ENCODE results near the gene IFITM1. TPM values are rescaled to one million over a fixed set of nuclear protein-coding genes. Genes with fewer than 3 reads are reported as not detected.

Gene IFITM1
- total RNA-seq, 1 donor from 2014 or later = 21.2 TPM

DNA sequence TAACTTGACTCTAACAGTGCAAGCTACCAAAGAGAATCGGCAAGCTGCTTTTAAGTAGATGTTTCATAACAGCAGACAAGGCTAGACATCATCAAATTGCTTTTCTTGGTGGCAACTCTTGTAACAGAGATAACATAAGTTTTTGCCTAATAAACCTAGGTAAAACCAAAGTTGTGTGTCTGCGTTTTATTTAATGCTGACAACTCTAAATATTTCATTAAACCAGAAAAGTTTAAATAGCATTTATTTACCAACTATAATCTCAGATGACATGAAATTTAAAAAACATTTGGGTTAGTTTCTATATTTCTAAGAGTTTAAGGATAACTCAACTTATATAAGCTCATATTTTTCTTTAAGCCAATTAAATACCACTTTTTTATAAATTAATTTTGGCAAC, 26.1 kb downstream of the IFITM1 start:
- Mint-ChIP-seq H3K4me1 (peaks cover 29% of the 10 kb centered on the region), H3K4me3 (no peak overlapping the region), H3K27me3 (no peaks in the 10 kb centered on the region), H3K27ac (no peak overlapping the region), H3K36me3 (ENCODE audit: low read depth) (peaks cover 1% of the 10 kb centered on the region), H3K9me3 (no peaks in the 10 kb centered on the region)
- ATAC-seq (ENCODE audit: low read depth) (no peak), DNase-seq (no peak)
- ChIA-PET CTCF (interaction anchor here (0.6 kb wide), 1 partner anchor 14 kb away, joined by 4 read pairs; no protein-coding TSS in a partner anchor), POLR2A (interaction anchor here (0.6 to 0.9 kb wide), 2 partner anchors 11 to 16 kb away, joined by 3 read pairs; no protein-coding TSS in a partner anchor)
- TF ChIP-seq, protein P1, sequence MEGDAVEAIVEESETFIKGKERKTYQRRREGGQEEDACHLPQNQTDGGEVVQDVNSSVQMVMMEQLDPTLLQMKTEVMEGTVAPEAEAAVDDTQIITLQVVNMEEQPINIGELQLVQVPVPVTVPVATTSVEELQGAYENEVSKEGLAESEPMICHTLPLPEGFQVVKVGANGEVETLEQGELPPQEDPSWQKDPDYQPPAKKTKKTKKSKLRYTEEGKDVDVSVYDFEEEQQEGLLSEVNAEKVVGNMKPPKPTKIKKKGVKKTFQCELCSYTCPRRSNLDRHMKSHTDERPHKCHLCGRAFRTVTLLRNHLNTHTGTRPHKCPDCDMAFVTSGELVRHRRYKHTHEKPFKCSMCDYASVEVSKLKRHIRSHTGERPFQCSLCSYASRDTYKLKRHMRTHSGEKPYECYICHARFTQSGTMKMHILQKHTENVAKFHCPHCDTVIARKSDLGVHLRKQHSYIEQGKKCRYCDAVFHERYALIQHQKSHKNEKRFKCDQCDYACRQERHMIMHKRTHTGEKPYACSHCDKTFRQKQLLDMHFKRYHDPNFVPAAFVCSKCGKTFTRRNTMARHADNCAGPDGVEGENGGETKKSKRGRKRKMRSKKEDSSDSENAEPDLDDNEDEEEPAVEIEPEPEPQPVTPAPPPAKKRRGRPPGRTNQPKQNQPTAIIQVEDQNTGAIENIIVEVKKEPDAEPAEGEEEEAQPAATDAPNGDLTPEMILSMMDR (IDR thresholded peaks at IDR 0.05) = no peak
- intact Hi-C loops (cut with micrococcal nuclease) = no loop called here

DNA sequence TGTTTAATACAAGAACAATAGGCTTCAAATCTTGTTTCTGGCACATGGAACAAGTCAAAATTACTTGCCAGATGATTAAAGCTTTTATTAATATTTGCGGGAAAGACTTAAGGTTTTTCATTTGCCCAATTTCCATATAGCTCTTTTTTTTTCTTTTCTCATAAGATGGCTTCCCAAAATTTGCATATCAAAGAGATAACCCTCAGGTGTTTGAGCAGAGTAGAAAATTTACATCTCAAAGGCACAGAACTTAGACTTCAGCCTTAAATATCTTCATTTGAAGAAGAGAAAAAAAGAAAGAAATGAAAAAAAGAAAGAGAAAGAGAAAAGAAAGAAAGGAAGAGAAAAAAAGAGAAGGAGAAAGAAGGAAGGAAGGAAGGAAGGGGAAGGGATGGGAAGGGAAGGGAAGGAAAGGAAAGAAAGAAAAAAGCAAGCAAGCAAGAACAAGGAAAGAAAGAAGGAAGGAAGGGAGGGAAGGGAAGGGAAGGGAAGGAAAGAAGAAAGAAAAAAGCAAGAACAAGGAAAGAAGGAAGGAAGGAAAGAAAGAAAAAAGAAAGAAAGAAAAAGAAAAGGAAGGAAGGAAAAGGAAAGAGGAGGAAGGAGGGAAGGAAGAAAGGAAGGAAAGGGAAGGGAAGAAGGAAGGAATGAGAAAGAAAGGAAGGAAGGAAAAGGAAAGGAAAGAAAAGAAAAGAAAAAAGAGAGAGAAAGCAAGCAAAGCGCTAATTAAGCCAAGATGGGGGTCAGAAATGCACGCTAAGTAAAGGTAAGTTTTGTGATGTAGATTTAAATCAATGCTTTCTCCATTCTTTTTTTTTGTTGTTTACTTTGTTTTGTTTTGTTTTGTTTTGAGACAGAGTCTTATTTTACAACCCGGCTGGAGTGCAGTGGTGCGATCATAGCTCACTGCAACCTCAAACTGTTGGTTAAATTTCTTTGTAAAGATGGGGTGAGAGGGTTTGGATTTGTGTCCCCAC, 27.0 kb downstream of the IFITM1 start:
- Mint-ChIP-seq H3K4me1 (peaks cover 27% of the 10 kb centered on the region), H3K27ac (peak overlapping the region; percentile 68), H3K4me3 (peak overlapping the region; percentile 56), H3K9me3 (no peaks in the 10 kb centered on the region), H3K36me3 (ENCODE audit: low read depth) (peaks cover 1% of the 10 kb centered on the region), H3K27me3 (no peaks in the 10 kb centered on the region)
- TF ChIP-seq, protein P1 (IDR thresholded peaks at IDR 0.05) = no peak
- ATAC-seq (ENCODE audit: low read depth) (no peak), DNase-seq (no peak)
- CTCF ChIA-PET = interaction anchor here (0.7 to 1.1 kb wide), 2 partner anchors 29 to 36 kb away, joined by 3 read pairs; no protein-coding TSS in a partner anchor
- intact Hi-C loops (cut with micrococcal nuclease) = no loop called here
- POLR2A ChIA-PET = interaction anchor here (0.5 to 1.2 kb wide), 3 partner anchors 8 to 470 kb away, joined by 3 to 7 read pairs (median 4); no protein-coding TSS in a partner anchor

DNA sequence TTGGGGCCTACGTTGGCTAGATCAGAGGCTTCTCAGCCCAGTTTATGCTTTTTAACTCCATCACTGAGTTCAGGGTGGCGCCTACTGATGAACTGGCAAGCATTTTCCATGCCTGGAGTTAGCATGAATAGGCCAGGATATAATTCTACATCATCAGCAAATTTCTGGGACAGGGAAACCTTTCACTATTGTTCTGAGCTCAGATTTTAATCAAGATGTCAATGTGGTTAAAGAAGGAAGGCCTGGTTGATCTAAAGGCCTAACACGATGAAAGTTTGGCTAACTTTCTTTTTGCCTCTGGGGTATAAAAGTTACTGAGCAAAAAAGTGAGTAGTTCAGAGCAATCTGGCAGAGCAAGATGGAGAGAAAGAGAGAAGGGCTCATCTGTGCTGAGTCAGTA, 28.5 kb downstream of the IFITM1 start:
- no peak overlapping the region for H3K4me3 Mint-ChIP-seq
- intact Hi-C loops (cut with micrococcal nuclease) = no loop called here
- peaks cover 1% of the 10 kb centered on the region for H3K36me3 Mint-ChIP-seq (ENCODE audit: low read depth)
- no peaks in the 10 kb centered on the region for H3K9me3 Mint-ChIP-seq
- H3K27ac Mint-ChIP-seq = peak overlapping the region; percentile 32
- TF ChIP-seq, protein P1 (IDR thresholded peaks at IDR 0.05) = no peak
- H3K27me3 Mint-ChIP-seq = no peaks in the 10 kb centered on the region
- DNase-seq (no peak), ATAC-seq (ENCODE audit: low read depth) (no peak)
- ChIA-PET POLR2A (interaction anchor here (1.2 to 1.5 kb wide), 2 partner anchors 10 to 15 kb away, joined by 3 to 7 read pairs; no protein-coding TSS in a partner anchor), CTCF (no interaction called here)
- H3K4me1 Mint-ChIP-seq = peaks cover 22% of the 10 kb centered on the region

DNA sequence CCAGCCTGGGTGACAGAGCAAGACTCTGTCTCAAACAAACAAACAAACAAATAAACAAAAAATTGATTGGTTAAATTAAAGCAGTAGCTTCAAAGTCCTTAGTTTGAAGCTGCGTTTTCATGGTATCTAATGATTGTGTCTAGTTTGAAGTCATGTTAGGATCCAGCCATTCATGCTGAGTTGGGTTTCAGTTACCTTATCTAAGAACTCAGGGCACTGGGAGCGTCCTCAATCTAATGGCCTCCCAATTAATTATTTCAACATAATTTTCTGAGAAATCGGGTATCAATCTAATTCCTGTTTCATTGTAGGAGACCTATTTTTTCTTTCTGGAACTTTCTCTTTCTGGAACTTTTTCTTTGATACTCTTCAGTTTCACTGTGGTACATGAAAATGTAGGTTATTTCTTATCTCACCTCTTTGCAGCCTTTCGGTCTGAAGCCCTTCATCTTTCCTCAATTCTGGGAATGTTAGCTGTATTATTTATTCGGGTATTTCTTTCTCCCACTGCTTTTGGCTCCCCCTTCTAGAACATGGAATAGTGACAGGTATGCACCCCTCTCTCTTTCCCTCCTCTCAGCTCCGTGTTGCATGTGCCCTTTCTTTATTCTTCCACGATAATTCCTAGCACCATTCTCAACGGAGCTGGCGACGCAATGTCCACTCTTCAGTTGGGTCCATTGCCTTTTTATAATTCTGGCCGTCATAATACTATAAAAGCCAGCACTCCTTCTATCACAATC, 31.2 kb downstream of the IFITM1 start:
- DNase-seq (no peak), ATAC-seq (ENCODE audit: low read depth) (no peak)
- intact Hi-C loops (cut with micrococcal nuclease) = no loop called here
- Mint-ChIP-seq H3K9me3 (no peaks in the 10 kb centered on the region), H3K4me1 (peaks cover 28% of the 10 kb centered on the region), H3K27ac (no peak overlapping the region), H3K4me3 (no peak overlapping the region), H3K36me3 (ENCODE audit: low read depth) (peaks cover 1% of the 10 kb centered on the region), H3K27me3 (no peaks in the 10 kb centered on the region)
- POLR2A ChIA-PET = interaction anchor here (0.9 to 1.2 kb wide), 2 partner anchors 10 kb away, joined by 3 to 5 read pairs; no protein-coding TSS in a partner anchor
- TF ChIP-seq, protein P1 (IDR thresholded peaks at IDR 0.05) = no peak
- CTCF ChIA-PET = interaction anchor here (0.9 to 1.6 kb wide), 2 partner anchors 10 to 26 kb away, joined by 3 to 4 read pairs; no protein-coding TSS in a partner anchor

Measured in activated B cell treated with CpG ODN at 0.5 μM for 24 hours (primary cell).